SH-SY5Y (cell line): ENCODE measurements around the gene NPTX2.

ENCODE experiments used
- GATA2 ChIP-seq: IDR thresholded peaks from 2 replicates; pipeline ENCODE4 v1.6.1; 2011; ENCODE audit warnings: mild to moderate bottlenecking, low read depth, low read length
- GATA3 ChIP-seq: IDR thresholded peaks from 2 replicates; pipeline ENCODE4 v1.6.1; 2011; ENCODE audit warnings: low read depth, mild to moderate bottlenecking, low read length, moderate library complexity

- no peak for TF ChIP-seq GATA3
- TF ChIP-seq GATA2 = no peak
These were observed 23.3 kb downstream of the NPTX2 start for GRCh38 chr7:98640375-98640774.
